K562 (cell line): ENCODE data around the gene GNAI3. TPM values are rescaled to one million over a fixed set of nuclear protein-coding genes. Genes with fewer than 3 reads are reported as not detected.

Experiments used
- ARID2 ChIP-seq: fragments of 450-650 bp; IDR thresholded peaks from 2 replicates; pipeline ENCODE4 v1.6.1; 2017; ENCODE audit warnings: antibody characterized with exemption, mild to moderate bottlenecking
- COPS2 ChIP-seq: fragments of 450-650 bp; conservative IDR thresholded peaks from 2 replicates; pipeline ENCODE4 v1.6.1; 2016; ENCODE audit warnings: mild to moderate bottlenecking, moderate library complexity
- ETV5 ChIP-seq: sonication (generic); formaldehyde crosslinking; IDR thresholded peaks from 2 replicates; pipeline ENCODE4 v1.4.0; 2020; ENCODE audit warnings: low read depth, mild to moderate bottlenecking, missing genetic modification reagents
- FOXA1 ChIP-seq: fragments of 450-650 bp; IDR thresholded peaks from 2 replicates; pipeline ENCODE4 v1.6.1; 2016; ENCODE audit warnings: mild to moderate bottlenecking, borderline replicate concordance
- KLF1 ChIP-seq: fragments of 450-650 bp; IDR thresholded peaks from 2 replicates; pipeline ENCODE4 v1.6.1; 2016; ENCODE audit warnings: missing genetic modification characterization, missing compliant biosample characterization
- KLF13 ChIP-seq: fragments of 450-650 bp; IDR thresholded peaks from 2 replicates; pipeline ENCODE4 v1.6.1; 2016; ENCODE audit warnings: missing genetic modification characterization, low read depth, mild to moderate bottlenecking, missing compliant biosample characterization, moderate library complexity, borderline replicate concordance
- MYNN ChIP-seq, 2 experiments: sonication (generic); formaldehyde crosslinking in 1 of 2; IDR thresholded peaks; 2 replicates each; pipeline versions ENCODE4 v1.5.0 to v1.6.1; 2016 to 2020; ENCODE audit warnings: antibody characterized with exemption in 1 of 2, missing genetic modification reagents in 1 of 2
- NEUROD1 ChIP-seq: fragments of 150-350 bp; IDR thresholded peaks from 2 replicates; pipeline ENCODE4 v1.6.1; 2014; ENCODE audit warnings: borderline replicate concordance, low read length, low read depth; ENCODE audit not compliant: partially characterized antibody
- PCBP1 ChIP-seq: fragments of 200-400 bp; formaldehyde crosslinking; IDR thresholded peaks from 2 replicates; pipeline ENCODE4 v1.6.1; 2018; ENCODE audit warnings: mild to moderate bottlenecking, low read depth, low read length; ENCODE audit not compliant: poor library complexity, severe bottlenecking
- PHF20 ChIP-seq: fragments of 450-650 bp; IDR thresholded peaks from 2 replicates; pipeline ENCODE4 v1.6.1; 2018; ENCODE audit not compliant: partially characterized antibody
- RCOR1 ChIP-seq, 2 experiments: IDR thresholded peaks; 2 replicates each; pipeline ENCODE4 v1.6.1; 2012; ENCODE audit warnings: low read depth in 2 of 2, low read length in 2 of 2, borderline replicate concordance in 1 of 2, improper control_type of control experiment in 1 of 2
- RFX5 ChIP-seq: IDR thresholded peaks from 2 replicates; pipeline ENCODE4 v1.6.1; 2011; ENCODE audit warnings: low read depth, mild to moderate bottlenecking, improper control_type of control experiment, low read length
- SAP30 ChIP-seq: fragments of 200-600 bp; sonication (generic); IDR thresholded peaks from 2 replicates; pipeline ENCODE4 v1.6.1; 2012; ENCODE audit warnings: borderline replicate concordance, low read depth, mild to moderate bottlenecking, moderate library complexity, low read length, control low read depth, inconsistent platforms; ENCODE audit not compliant: insufficient read depth, poor library complexity, severe bottlenecking
- SMARCB1 ChIP-seq: IDR thresholded peaks from 2 replicates; pipeline ENCODE4 v1.6.1; 2011; ENCODE audit warnings: improper control_type of control experiment, low read depth; ENCODE audit not compliant: insufficient read length
- SPI1 ChIP-seq: IDR thresholded peaks from 2 replicates; pipeline ENCODE4 v1.6.1; 2011; ENCODE audit warnings: low read depth, low read length, control low read depth, borderline replicate concordance
- XRCC3 ChIP-seq: fragments of 450-650 bp; IDR thresholded peaks from 2 replicates; pipeline ENCODE4 v1.6.1; 2017; ENCODE audit warnings: mild to moderate bottlenecking, moderate library complexity
- ZNF197 ChIP-seq: fragments of 200-800 bp; sonication (Bioruptor generic); IDR thresholded peaks from 2 replicates; pipeline ENCODE4 v1.6.1; 2016; ENCODE audit warnings: low read depth, missing genetic modification characterization, missing compliant biosample characterization
- ZNF444 ChIP-seq: fragments of 250-450 bp; sonication (Bioruptor Pico); IDR thresholded peaks from 2 replicates; pipeline ENCODE4 v1.4.0; 2020; ENCODE audit warnings: mild to moderate bottlenecking, moderate library complexity
- ZNF778 ChIP-seq: fragments of 450-650 bp; formaldehyde crosslinking; IDR thresholded peaks from 2 replicates; pipeline ENCODE4 v1.4.0; 2020; ENCODE audit warnings: mild to moderate bottlenecking, moderate library complexity
- polyA plus RNA-seq, 8 experiments: library from polyadenylated mRNA; depleted of rRNA in 4 of 8; stranded (reverse) in 5 of 8; unstranded in 3 of 8; fragments of >200 nt; fragmentation: Nextera tagmentation in 2 of 8; fragmentation: Illumina TruSeq in 1 of 8; extraction: Ambion mirVana in 2 of 8; extraction: Trizol in 1 of 8; gene quantifications; 2 replicates each; pipeline versions ENCODE4 v1.2.1 to v1.2.3, GENCODE V29; 2011 to 2014; ENCODE audit warnings: inconsistent platforms in 1 of 8, missing spikeins in 1 of 8
- total RNA-seq, 7 experiments: library from RNA; depleted of rRNA in 6 of 7; stranded (reverse); fragments of >200 nt in 6 of 7; fragmentation: Illumina TruSeq in 2 of 7; extraction: Trizol in 2 of 7; gene quantifications; 2 replicates each; pipeline versions ENCODE4 v1.2.1 to v1.2.3, GENCODE V29; 2011 to 2021; ENCODE audit warnings: low replicate concordance in 1 of 7
- TF ChIP-seq, protein P1 (sequence below): fragments of 250-450 bp; sonication (Bioruptor Pico); IDR thresholded peaks from 2 replicates; pipeline ENCODE4 v1.4.0; 2020; ENCODE audit warnings: borderline replicate concordance
- TF ChIP-seq, protein P2 (sequence below): fragments of 200-800 bp; sonication (Bioruptor generic); IDR thresholded peaks from 2 replicates; pipeline ENCODE4 v1.6.1; 2017; ENCODE audit warnings: missing genetic modification characterization, missing compliant biosample characterization
- TF ChIP-seq, protein P3 (sequence below): fragments of 450-650 bp; conservative IDR thresholded peaks from 2 replicates; pipeline ENCODE4 v1.6.1; 2016; ENCODE audit warnings: missing genetic modification characterization, low read depth, mild to moderate bottlenecking, missing compliant biosample characterization, moderate library complexity
- TF ChIP-seq, protein P4 (sequence below): IDR thresholded peaks from 2 replicates; pipeline ENCODE4 v1.6.1; 2012; ENCODE audit warnings: low read depth, low read length, improper control_type of control experiment, borderline replicate concordance

The GNAI3 gene
- total and polyA plus RNA-seq, 9 of the 15 experiments (the other 6 are each of a cell fraction or from before 2014, with no cell fraction given), result 6.3 to 13.2 (median 8.9) TPM

DNA sequence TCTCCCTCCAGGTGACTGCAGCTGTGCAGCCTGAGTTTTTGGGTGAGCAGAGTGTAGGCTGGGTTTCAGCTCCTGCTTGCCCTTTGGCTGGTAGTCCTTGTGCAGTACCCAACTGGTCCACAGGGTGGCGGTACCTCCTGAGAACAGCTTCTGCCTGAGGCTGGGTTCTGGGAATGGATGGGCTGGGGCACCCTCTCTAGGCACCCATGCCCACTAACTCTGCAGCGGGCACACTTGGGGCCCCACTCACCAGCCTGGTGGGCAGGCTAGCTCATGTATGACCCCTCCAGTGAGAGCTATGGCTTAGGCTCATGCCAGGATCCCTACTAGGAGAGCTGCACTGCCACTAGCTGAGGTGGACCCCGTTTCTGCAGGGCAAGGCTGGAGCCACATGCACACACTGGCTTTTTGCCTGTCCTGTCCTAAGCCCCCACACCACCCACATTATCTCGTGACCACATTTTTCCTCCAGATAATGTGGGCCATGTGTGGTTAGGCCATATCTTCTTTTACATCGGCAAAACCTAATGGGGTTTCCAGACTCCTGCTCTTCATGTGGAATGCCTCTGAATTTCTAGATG, 92.0 kb downstream of the GNAI3 start (continued):
- peak in 1 of 2 experiments; percentile 46; a peak in 1 of 4 replicates for TF ChIP-seq RCOR1 (IDR thresholded peaks at IDR 0.05; ENCODE audit: borderline replicate concordance in 1 of 2, low read depth in 2 of 2, low read length in 2 of 2)
- TF ChIP-seq RFX5, result no peak
- TF ChIP-seq, protein P1, sequence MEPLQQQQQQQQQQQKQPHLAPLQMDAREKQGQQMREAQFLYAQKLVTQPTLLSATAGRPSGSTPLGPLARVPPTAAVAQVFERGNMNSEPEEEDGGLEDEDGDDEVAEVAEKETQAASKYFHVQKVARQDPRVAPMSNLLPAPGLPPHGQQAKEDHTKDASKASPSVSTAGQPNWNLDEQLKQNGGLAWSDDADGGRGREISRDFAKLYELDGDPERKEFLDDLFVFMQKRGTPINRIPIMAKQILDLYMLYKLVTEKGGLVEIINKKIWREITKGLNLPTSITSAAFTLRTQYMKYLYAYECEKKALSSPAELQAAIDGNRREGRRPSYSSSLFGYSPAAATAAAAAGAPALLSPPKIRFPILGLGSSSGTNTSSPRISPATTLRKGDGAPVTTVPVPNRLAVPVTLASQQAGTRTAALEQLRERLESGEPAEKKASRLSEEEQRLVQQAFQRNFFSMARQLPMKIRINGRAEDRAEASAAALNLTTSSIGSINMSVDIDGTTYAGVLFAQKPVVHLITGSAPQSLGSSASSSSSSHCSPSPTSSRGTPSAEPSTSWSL (CRISPR knock-in tag), result no peak
- no peak for TF ChIP-seq ZNF197
- TF ChIP-seq SAP30, result no peak
- no peak for TF ChIP-seq KLF13 (tag)
- TF ChIP-seq, protein P2, sequence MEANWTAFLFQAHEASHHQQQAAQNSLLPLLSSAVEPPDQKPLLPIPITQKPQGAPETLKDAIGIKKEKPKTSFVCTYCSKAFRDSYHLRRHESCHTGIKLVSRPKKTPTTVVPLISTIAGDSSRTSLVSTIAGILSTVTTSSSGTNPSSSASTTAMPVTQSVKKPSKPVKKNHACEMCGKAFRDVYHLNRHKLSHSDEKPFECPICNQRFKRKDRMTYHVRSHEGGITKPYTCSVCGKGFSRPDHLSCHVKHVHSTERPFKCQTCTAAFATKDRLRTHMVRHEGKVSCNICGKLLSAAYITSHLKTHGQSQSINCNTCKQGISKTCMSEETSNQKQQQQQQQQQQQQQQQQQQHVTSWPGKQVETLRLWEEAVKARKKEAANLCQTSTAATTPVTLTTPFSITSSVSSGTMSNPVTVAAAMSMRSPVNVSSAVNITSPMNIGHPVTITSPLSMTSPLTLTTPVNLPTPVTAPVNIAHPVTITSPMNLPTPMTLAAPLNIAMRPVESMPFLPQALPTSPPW (CRISPR knock-in tag), result peak; percentile 69
- TF ChIP-seq, protein P3, sequence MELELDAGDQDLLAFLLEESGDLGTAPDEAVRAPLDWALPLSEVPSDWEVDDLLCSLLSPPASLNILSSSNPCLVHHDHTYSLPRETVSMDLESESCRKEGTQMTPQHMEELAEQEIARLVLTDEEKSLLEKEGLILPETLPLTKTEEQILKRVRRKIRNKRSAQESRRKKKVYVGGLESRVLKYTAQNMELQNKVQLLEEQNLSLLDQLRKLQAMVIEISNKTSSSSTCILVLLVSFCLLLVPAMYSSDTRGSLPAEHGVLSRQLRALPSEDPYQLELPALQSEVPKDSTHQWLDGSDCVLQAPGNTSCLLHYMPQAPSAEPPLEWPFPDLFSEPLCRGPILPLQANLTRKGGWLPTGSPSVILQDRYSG, result 0 out of 2 replicates have a peak, but pooled peaks have one; percentile 33
- TF ChIP-seq, protein P4, sequence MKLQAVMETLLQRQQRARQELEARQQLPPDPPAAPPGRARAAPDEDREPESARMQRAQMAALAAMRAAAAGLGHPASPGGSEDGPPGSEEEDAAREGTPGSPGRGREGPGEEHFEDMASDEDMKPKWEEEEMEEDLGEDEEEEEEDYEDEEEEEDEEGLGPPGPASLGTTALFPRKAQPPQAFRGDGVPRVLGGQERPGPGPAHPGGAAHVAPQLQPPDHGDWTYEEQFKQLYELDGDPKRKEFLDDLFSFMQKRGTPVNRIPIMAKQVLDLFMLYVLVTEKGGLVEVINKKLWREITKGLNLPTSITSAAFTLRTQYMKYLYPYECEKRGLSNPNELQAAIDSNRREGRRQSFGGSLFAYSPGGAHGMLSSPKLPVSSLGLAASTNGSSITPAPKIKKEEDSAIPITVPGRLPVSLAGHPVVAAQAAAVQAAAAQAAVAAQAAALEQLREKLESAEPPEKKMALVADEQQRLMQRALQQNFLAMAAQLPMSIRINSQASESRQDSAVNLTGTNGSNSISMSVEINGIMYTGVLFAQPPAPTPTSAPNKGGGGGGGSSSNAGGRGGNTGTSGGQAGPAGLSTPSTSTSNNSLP, result no peak
- TF ChIP-seq MYNN (IDR thresholded peaks at IDR 0.05), result peak; percentile 27; the same call in 1 of the 2 replicates
- no peak for TF ChIP-seq MYNN (CRISPR knock-in tag; IDR thresholded peaks at IDR 0.05)
- TF ChIP-seq ZNF444 (CRISPR knock-in tag), result no peak
- TF ChIP-seq ZNF778 (CRISPR knock-in tag), result no peak
- no peak for TF ChIP-seq SMARCB1
- TF ChIP-seq KLF1 (tag), result no peak
- no peak for TF ChIP-seq FOXA1
- no peak for TF ChIP-seq COPS2
- TF ChIP-seq PCBP1, result no peak
- no peak for TF ChIP-seq ETV5 (CRISPR knock-in tag)
- TF ChIP-seq XRCC3, result no peak
- TF ChIP-seq SPI1, result no peak
- TF ChIP-seq PHF20, result no peak
- no peak for TF ChIP-seq NEUROD1
- no peak for TF ChIP-seq ARID2
